ENCODE data around the gene RECQL.

GRCh38 chr12:21438643-21439042, 62.8 kb downstream of the RECQL start:
- no peak for TF ChIP-seq CTCF (conservative IDR thresholded peaks at IDR 0.05 in 1 of 2, IDR thresholded peaks at IDR 0.05 in 1 of 2; ENCODE audit: low read depth in 1 of 2, low read length in 2 of 2)
- no peak for TF ChIP-seq EZH2 (IDR thresholded peaks at IDR 0.05; ENCODE audit: low read length, missing control alignments)

All from fibroblast of lung (primary cell).